GM20000 (cell line): ENCODE data around the gene SOX6.
"Not testable (repeated sequence)": the region's sequence is repeated elsewhere in the genome, so short reads cannot be mapped to it uniquely, and the experiment has no call there.

Source experiments
- DNase-seq: peaks from one replicate; pipeline ENCODE4 v3.0.0; 2012; ENCODE audit warnings: low spot score
- CTCF ChIP-seq: IDR thresholded peaks from 2 replicates; pipeline ENCODE4 v1.5.1; 2012; ENCODE audit warnings: mild to moderate bottlenecking, control low read depth; ENCODE audit errors: extremely low read depth, missing control alignments

The SOX6 gene

GRCh38 chr11:16154715-16155396 lies 201.5 kb downstream of the SOX6 start:
- no peak for TF ChIP-seq CTCF
- no peak for DNase-seq

DNA sequence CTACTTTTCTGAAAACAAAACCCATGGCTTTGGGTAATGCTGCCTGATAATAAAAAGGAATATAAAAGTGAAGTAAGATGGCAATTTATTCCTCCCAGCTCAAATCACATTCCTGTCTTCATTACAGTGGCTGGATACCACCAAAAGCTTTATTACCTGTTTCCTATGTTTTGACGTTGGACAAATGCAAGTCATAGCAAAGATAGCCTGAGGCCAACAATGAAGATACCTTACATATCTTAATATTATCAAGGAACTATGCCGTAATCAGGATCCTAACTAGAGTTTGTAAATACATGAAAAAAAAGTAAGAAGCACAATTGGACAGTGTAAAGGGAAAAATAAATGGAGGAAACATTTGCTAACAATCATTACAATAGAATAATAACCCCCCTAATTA lies 202.4 kb downstream of the SOX6 start:
- no peak for DNase-seq

DNA sequence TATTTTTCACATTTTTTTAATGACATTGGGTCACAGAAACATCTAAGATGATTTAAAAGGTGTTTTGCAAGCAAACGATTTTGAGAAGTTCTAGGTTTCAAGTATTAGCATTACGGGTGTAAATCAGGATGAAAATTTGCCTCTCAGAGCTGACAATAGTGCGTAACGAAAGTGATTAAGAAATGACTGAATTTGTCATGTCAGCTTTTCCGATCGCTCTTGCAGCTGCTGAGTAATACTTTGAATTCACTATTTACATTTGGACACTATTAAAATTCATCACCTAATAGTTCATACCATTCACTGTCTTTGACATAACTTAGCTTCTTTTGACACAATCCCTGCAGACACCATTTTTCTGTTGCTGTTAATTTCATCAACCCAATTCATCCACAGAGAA lies 205.2 kb downstream of the SOX6 start:
- no peak for DNase-seq

More for the DNA sequence above, 202.4 kb downstream of the SOX6 start:
- TF ChIP-seq CTCF, result no peak

DNA sequence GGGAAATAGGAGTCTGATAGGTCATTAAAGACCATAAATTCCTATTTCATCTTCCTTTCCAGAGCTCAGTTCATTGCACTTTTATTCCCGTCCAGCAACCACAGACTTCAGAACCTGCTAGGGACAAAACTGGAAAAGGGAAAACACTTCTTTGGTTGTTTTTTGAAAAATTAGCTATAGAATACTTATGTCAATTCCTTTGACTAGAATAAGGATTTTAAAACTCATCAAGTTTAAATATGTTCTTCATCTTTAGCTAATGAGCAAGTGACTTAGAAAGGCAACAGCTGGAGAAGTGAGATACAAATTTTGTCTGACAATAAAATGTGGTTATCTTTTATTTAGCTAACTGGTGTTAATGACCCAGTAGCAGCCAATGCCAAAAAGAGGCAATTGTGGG lies 206.9 kb downstream of the SOX6 start:
- DNase-seq, result no peak
- TF ChIP-seq CTCF, result no peak

More for the DNA sequence above, 205.2 kb downstream of the SOX6 start:
- TF ChIP-seq CTCF, result no peak

GRCh38 chr11:16148301-16148931 lies 207.9 kb downstream of the SOX6 start:
- TF ChIP-seq CTCF, result no peak
- DNase-seq, result no peak

- not testable (repeated sequence) for DNase-seq
Measured at GRCh38 chr11:16146980-16147379, 209.4 kb downstream of the SOX6 start.

- DNase-seq, result not testable (repeated sequence)
Measured at GRCh38 chr11:16141614-16142013, 214.7 kb downstream of the SOX6 start.

DNA sequence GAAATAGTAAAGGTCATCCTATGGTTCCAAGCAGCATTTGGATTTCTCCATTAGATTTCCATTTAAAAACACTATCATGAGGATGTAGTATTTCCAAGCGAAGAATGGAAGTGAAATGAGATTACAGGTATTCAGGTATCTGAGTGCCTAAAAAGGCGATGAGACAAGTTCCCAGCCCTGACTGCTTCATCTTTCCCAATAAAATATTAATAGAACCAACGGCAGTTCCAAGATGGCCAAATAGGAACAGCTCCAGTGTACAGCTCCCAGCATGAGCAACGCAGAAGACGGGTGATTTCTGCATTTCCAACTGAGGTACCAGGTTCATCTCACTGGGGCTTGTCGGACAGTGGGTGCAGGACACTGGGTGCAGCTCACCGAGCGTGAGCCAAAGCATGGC lies 215.2 kb downstream of the SOX6 start:
- DNase-seq, result not testable (repeated sequence)

DNA sequence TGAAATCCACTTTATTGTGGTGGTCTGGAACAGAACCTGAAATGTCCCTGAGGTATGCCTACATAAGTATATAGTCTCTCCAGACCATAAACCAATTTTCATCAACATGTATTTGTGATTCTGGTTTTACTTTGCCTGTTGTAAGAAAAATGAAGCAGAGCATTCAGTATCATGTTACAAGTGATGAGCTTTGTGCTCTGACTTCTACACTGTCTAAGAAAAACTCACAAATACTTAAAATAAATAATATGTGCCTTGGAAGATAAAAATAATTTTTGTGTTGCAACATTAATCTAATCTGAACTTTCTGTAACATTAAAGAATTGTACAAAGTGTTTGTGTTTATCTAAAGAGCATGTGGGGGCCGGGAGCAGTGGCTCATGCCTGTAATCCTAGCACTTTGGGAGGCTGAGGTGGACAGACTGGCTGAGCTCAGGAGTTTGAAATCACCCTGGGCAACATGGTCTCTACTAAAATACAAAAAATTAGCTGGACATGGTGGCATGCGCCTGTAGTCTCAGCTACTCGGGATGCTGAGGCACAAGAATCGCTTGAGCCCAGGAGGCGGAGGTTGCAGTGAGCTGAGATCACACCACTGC lies 219.5 kb downstream of the SOX6 start:
- DNase-seq, result no peak
- TF ChIP-seq CTCF, result no peak
